ENCODE measurements around the gene HTR5A.

Gene HTR5A

GRCh38 chr7:155115288-155115687 is 45.2 kb downstream of the HTR5A start:
- H3K27me3 Mint-ChIP-seq, result peaks cover 32% of the 10 kb centered on the region
- no peak overlapping the region for H3K27ac Mint-ChIP-seq
- H3K4me1 Mint-ChIP-seq, result no peaks in the 10 kb centered on the region
- no peak for ATAC-seq
- no peak for DNase-seq
- no peak overlapping the region for H3K4me3 Mint-ChIP-seq
- H3K9me3 Mint-ChIP-seq, result peaks cover 5 to 38% of the 10 kb centered on the region in 2 donors

DNA sequence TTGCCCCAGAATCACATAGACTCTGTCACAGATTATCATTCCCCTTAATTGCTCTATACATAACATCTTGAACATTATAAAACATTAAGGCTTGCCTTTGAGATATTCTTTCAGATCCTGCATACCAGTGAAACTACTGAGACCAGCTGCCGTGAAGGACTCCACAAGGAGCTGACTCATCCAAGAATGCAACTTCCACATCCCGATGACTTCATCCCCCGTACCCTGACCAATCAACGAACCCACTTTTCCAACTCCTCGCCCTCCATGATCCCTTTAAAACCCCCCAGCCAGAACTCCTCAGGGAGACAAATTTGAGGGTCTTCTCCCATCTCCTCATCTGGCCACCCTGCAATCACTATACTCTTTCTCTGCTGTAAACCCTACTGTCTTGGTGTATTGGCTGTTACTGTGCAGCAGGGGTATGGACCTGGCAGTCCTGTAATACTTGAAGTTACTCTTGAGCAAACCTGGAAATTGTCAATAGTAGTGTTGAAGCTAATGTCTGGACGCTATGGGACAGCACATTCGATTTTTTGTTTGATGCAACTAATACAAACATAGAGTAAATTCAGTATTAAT is 49.8 kb downstream of the HTR5A start:
- Mint-ChIP-seq H3K27ac (no peak overlapping the region), H3K27me3 (peaks cover 48% of the 10 kb centered on the region)
- no peak for DNase-seq

GRCh38 chr7:155120460-155120859 is 50.3 kb downstream of the HTR5A start:
- Mint-ChIP-seq H3K9me3 (peaks cover 11 to 34% of the 10 kb centered on the region in 2 donors), H3K4me3 (no peak overlapping the region), H3K27ac (no peak overlapping the region), H3K4me1 (no peaks in the 10 kb centered on the region), H3K27me3 (peaks cover 52% of the 10 kb centered on the region)
- no peak for DNase-seq
- no peak for ATAC-seq

More for the DNA sequence above, 49.8 kb downstream of the HTR5A start:
- ATAC-seq, result no peak
- H3K9me3 Mint-ChIP-seq, result peaks cover 11 to 38% of the 10 kb centered on the region in 2 donors
- H3K4me3 Mint-ChIP-seq, result no peak overlapping the region
- no peaks in the 10 kb centered on the region for H3K4me1 Mint-ChIP-seq

DNA sequence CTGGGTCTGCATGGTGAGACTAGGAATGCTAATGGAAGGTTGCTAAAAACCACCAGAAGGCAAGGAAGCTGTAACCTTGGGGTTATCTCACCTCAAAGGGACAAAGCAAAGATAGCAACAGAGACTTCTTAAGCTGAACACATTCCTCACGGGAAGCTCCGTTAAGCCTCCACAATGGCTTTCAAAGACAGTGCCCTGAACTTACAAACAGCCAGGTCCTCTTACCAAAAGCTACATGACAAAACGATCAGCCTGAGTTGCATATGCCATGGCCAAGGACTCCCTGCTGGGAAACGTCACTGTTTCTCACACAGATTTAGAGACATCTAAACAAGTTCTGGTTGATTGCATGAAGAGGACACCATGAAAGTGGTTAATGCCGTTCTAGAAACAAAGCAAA is 52.7 kb downstream of the HTR5A start:
- H3K27me3 Mint-ChIP-seq, result peaks cover 45% of the 10 kb centered on the region
- ATAC-seq (no peak), DNase-seq (no peak)
- no peak overlapping the region for H3K4me3 Mint-ChIP-seq
- H3K9me3 Mint-ChIP-seq, result peaks cover 11 to 19% of the 10 kb centered on the region in 2 donors
- H3K4me1 Mint-ChIP-seq, result no peaks in the 10 kb centered on the region
- H3K27ac Mint-ChIP-seq, result no peak overlapping the region

DNA sequence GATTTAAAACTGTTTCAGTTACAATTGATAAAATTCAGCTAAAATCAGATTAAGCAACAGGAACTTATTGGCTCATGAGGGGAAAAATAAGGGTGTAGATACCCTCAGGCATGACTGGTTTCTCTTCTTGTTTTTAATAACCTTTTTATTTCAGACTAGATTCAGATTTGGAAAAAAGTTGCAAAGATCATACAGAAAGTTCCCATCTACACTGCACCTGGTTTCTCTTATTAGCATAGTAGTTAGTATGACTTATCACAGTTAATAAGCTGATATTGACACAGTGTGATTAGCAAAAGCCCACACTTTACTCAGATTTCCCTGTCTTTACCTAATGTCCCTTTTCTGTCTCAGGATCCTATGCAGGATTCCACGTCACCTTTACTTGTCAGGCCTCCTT is 53.3 kb downstream of the HTR5A start:
- Mint-ChIP-seq H3K4me1 (no peaks in the 10 kb centered on the region), H3K27me3 (peaks cover 43% of the 10 kb centered on the region), H3K9me3 (peaks cover 11 to 18% of the 10 kb centered on the region in 2 donors), H3K27ac (no peak overlapping the region), H3K4me3 (no peak overlapping the region)
- no peak for ATAC-seq
- no peak for DNase-seq

DNA sequence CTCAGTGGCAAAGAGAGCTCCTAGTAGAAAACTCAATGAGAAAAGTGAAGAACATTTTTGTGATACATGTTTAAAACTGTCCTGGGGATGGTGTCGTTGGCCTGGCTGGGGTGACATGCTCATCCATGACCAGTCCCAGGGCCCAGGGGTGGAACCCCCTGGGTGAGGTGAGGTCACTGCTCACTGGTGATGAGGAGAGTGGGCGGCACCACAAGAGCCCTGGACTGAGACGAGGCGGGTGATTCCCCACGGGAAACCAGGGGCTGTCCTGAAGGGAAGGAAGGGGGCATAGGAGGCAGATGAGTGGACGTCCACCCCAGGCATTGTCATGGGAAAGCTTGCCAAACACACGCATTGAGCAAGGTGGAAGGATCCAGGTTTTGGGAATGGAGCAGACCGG is 54.6 kb downstream of the HTR5A start:
- H3K9me3 Mint-ChIP-seq, result peaks cover 6 to 11% of the 10 kb centered on the region in 2 donors
- H3K4me3 Mint-ChIP-seq, result no peak overlapping the region
- H3K27me3 Mint-ChIP-seq, result peaks cover 48% of the 10 kb centered on the region
- H3K27ac Mint-ChIP-seq, result peak overlapping the region in 1 of 2 donors; percentile 87
- no peaks in the 10 kb centered on the region for H3K4me1 Mint-ChIP-seq
- DNase-seq (no peak), ATAC-seq (no peak)

DNA sequence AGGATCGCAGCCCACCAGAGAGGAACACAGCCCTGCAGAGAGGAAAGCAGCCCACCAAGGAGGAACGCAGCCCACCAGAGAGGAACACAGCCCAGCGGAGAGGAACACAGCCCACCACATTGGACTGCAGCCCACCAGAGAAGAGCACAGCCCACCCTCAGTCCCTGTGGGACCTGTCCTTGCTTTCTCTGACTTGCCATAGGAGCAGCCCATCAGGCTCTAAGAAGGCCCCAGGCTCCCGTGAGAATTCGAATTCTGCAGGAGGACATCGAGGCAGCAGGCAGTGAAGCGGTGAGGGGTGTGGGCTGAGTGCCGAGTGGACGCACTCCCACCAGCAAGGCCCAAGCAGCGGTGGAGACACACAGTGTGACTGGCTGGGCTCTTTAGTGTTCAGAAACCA is 59.1 kb downstream of the HTR5A start:
- no peaks in the 10 kb centered on the region for H3K4me1 Mint-ChIP-seq
- no peaks in the 10 kb centered on the region for H3K9me3 Mint-ChIP-seq
- peaks cover 48% of the 10 kb centered on the region for H3K27me3 Mint-ChIP-seq
- ATAC-seq (no peak), DNase-seq (no peak)
- H3K27ac Mint-ChIP-seq, result no peak overlapping the region
- H3K4me3 Mint-ChIP-seq, result no peak overlapping the region

- no peak for ATAC-seq
- Mint-ChIP-seq H3K27ac (no peak overlapping the region), H3K4me3 (no peak overlapping the region), H3K9me3 (no peaks in the 10 kb centered on the region), H3K4me1 (no peaks in the 10 kb centered on the region), H3K27me3 (peaks cover 45% of the 10 kb centered on the region)
- no peak for DNase-seq
These were observed 59.7 kb downstream of the HTR5A start for GRCh38 chr7:155129789-155130188.

- ATAC-seq, result no peak
- Mint-ChIP-seq H3K4me3 (no peak overlapping the region), H3K27me3 (peaks cover 39% of the 10 kb centered on the region)
These were observed 60.4 kb downstream of the HTR5A start for GRCh38 chr7:155130493-155130892.

DNA sequence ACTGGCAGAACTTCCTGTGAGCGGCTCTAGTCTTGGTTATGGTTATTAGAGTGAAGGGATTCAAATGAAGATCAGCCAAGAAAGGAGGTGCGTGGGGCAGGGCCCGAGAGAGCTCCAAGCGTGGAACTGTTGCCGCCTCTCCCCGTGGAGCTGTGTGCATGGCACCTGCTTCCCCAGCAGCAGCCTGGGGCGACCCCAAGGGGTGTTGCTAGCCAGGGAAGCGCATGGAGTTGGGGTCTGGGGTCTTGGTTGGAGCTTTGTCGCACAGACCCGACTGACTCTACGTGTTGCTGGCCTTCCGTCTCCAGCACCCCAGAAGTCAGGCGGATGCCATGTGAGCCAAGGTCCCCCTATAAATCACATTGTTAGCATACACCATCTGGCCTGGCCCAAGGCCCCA is 61.0 kb downstream of the HTR5A start:
- no peak overlapping the region for H3K27ac Mint-ChIP-seq
- peaks cover 34% of the 10 kb centered on the region for H3K27me3 Mint-ChIP-seq
- no peak for ATAC-seq
- no peaks in the 10 kb centered on the region for H3K4me1 Mint-ChIP-seq
- H3K4me3 Mint-ChIP-seq, result no peak overlapping the region
- H3K9me3 Mint-ChIP-seq, result no peaks in the 10 kb centered on the region
- no peak for DNase-seq

More at GRCh38 chr7:155130493-155130892, 60.4 kb downstream of the HTR5A start:
- H3K27ac Mint-ChIP-seq, result no peak overlapping the region
- no peak for DNase-seq
- H3K9me3 Mint-ChIP-seq, result no peaks in the 10 kb centered on the region
- H3K4me1 Mint-ChIP-seq, result no peaks in the 10 kb centered on the region

DNA sequence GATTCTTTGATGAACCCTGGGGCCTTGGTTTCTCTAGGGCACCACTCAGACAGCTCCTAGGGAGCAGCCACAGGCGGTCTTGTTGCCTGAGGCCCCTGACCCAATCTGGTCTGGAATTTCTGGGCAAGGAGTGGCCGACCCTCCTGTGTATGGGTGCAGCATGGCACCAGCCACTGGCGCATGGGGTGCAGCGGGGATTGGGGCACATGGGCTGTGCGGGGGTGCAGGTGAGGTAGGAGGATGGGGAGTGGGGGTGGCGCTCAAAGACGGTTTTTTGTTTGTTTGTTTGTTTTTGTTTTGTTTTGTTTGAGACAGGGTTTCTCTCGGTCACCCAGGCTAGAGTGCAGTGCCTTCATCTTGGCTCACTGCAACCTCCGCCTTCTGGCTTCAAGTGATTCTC is 62.3 kb downstream of the HTR5A start:
- Mint-ChIP-seq H3K27ac (no peak overlapping the region), H3K4me3 (no peak overlapping the region), H3K4me1 (no peaks in the 10 kb centered on the region), H3K27me3 (peaks cover 27% of the 10 kb centered on the region), H3K9me3 (peaks cover 0 to 3% of the 10 kb centered on the region in 2 donors)
- DNase-seq (no peak), ATAC-seq (peak; percentile 48)

- Mint-ChIP-seq H3K4me3 (no peak overlapping the region), H3K27ac (no peak overlapping the region), H3K9me3 (peaks cover 0 to 7% of the 10 kb centered on the region in 2 donors), H3K27me3 (peaks cover 12% of the 10 kb centered on the region), H3K4me1 (no peaks in the 10 kb centered on the region)
- ATAC-seq (no peak), DNase-seq (no peak)
These were observed 66.6 kb downstream of the HTR5A start for GRCh38 chr7:155136619-155137243.
